PC-9 (cell line): Measurements from ENCODE around the gene GYS1.

Experiments
- CTCF ChIP-seq: fragments of 200-600 bp; sonication (generic); conservative IDR thresholded peaks from 2 replicates; pipeline ENCODE4 v1.6.1; 2017; ENCODE audit warnings: mixed run types, antibody characterized with exemption, mild to moderate bottlenecking, moderate library complexity
- EZH2 ChIP-seq: fragments of 200-600 bp; sonication (generic); IDR thresholded peaks from 2 replicates; pipeline ENCODE4 v1.8.0; 2017; ENCODE audit warnings: antibody characterized with exemption, low read depth

- no peak for TF ChIP-seq CTCF
- TF ChIP-seq EZH2: no peak
These were observed 43.0 kb downstream of the GYS1 start for GRCh38 chr19:48950159-48950558.
